GM21360 (cell line): ENCODE data around the gene CD28.

ENCODE experiments used
- ATAC-seq: cut with Tn5 transposase; IDR thresholded peaks from one replicate; pipeline ENCODE4 v1.9.1; 2021; ENCODE audit warnings: mild to moderate bottlenecking, moderate library complexity; ENCODE audit not compliant: unreplicated experiment

CD28 gene

DNA sequence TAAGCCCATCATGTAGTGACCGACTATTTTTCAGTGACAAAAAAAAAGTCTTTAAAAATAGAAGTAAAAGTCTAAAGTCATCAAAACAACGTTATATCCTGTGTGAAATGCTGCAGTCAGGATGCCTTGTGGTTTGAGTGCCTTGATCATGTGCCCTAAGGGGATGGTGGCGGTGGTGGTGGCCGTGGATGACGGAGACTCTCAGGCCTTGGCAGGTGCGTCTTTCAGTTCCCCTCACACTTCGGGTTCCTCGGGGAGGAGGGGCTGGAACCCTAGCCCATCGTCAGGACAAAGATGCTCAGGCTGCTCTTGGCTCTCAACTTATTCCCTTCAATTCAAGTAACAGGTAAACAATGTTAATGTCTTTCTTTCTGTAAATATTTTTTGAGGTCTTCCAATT lies at the start of gene CD28:
Gene CD28, plus strand, starts transcription at position 237 of the 400 bp plus-strand sequence. Its CDS starts 58 bp downstream, at position 295.
- ATAC-seq = peak; percentile 99

DNA sequence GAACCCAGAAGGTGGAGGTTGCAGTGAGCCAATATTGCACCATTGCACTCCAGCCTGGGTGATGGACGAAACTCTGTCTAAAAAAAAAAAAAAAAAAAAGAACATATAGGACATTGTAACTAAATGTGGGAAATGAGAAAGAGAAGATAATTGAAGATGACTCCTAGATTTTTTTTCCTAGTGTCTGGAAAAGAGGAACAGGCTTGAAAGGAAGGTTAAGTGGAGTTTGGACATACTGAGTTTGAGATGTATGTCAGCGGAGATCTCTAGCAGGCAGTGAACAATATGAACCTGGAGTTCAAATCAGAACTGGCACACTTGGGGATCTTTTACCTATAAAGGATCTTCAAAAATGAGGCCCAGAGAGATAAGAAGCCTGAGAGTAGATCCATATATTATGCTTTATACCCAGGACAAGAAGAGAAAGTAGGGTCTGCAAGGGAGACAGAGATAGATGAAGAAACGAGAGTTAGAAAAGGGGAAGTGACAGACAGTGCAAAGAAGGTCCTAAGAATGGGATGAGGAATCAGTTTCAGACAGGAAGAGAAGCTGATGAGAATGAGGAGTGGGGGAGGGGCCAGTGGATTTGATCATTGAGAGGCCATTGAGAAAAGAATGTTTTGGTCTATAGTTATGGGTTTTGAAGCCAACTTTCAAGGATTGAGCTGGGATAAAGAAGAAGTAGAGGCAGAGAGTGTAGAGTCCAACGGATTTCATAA lies 46.9 kb upstream of the CD28 start:
- ATAC-seq = peak; percentile 79

DNA sequence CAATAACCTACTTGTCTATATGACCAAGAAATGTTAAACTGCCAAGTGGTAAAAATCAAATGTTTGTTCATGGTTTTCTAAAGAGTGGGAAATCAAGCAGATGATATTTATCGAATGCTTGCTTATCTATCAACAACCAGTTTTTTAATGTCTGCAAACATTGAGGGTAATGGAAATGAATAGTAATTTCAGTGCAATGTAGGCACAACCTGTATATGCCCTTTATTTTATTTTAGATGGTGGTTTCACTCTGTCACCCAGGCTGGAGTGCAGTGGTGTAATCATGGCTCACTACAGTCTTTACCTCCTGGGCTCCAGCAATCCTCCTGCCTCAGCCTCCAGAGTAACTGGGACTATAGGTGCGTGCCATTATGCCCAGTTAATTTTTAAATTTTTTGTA lies 46.0 kb upstream of the CD28 start:
- no peak for ATAC-seq

DNA sequence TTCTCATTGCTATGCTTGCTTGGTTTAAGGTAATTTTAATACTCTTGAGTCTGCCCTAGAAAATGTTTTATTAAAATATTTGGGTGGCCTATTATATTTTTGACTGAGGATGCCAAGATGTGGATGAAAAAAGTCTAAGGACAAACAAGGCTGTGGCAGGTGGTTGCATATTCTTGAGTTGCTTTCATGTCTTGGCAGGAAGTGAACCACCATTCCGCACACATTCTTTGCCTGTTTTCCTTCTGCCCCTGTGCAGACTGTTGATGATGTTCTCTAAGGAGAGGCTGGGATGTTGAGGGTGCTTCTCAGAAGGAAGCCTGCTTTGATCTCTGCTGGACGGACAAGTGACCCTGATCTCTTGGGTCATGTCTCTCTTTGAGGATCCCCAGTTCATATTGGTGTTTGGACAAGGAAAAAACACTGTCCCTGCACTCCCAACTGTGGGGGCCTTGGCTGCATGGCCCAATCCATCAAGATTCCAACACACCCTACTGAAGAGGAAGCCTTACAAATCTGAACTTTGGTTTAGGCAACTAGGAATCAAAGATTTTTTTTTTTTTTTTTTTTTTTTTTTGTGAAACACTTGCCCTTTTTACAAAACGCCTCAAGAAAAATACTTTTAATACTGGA lies 45.0 kb upstream of the CD28 start:
- no peak for ATAC-seq

DNA sequence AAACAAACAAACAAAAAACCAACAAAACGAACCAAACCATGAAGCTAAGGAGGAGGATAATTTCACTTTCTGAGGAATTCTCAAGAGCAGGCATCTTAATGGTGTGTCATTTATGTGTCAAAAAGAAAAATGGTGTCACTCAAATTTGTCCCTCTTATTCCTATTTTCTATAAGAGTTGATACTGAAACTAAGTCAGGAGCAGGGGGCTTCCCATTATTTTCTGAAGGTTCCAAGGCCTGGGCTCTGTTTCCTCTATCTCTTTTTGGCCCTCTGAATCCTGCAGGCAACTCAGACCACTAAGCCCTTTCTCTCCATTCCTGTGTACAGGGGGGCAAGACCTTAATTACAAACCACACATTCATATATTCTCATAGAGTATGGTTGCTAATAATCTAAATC lies 44.0 kb upstream of the CD28 start:
- no peak for ATAC-seq

DNA sequence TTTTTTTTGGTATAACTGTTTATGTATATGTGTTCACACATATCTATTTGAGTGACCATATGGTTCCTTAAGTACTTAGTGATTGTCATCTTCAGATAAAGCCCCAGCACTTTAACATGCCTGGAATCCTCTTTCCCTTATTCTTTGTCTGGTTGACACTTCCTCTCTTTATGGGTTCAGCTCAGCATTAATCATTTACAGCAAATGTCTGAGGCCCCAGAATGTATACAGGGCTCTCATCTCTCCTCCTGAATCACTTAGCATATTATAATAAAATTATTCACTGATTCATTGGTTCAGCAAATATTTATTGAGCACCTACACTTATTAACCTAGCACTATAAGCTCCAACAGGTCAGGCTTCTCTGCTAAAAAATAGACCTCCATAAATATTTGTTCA lies 43.5 kb upstream of the CD28 start:
- no peak for ATAC-seq

DNA sequence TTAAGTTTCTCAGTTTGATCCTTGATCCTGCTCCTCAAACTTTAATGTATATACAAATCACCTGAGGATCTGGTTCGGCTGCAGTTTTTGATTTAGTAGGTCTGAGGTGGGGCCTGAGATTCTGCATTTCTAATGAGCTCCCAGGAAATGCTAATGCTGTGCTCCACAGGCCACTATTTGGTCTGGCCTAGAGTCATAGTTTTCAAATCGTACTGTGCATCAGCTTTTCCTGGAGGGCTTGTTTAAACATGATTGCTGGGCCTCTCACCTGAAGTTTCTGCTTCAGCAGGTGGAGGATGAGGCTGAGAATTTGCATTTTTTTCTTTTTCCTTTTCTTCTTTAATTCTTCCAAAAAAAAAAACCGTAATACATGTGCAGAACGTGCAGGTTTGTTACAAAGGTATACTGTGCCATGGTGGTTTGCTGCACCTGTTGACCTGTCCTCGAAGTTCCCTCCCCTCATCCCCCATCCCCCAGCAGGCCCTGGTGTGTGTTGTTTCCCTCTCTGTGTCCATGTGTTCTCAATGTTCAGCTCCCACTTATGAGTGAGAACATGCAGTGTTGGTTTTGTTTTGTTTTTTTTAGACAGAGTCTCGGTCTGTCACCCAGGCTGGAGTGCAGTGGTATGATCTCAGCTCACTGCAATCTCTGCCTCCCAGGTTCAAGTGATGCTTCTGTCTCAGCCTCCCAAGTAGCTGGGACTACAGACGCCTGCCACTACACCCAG lies 42.2 kb upstream of the CD28 start:
- ATAC-seq = no peak

DNA sequence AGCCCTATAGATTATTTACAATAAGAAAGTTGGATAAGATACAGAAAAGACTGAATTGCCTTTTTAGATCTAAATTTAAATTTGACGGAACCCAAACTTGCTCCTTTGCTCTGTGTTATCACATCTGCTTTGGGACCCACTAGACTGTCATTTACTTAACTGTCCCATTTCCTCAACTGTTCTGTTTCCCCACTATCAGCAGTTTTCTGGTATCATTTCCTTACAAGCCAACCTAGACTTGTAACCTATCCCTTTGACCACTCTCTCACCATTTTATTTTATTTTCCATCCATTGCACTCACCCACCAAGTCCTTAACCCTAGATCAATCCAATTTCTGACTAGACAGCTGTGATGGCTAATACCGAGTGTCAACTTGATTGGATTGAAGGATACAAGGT lies 38.6 kb upstream of the CD28 start:
- ATAC-seq = no peak

DNA sequence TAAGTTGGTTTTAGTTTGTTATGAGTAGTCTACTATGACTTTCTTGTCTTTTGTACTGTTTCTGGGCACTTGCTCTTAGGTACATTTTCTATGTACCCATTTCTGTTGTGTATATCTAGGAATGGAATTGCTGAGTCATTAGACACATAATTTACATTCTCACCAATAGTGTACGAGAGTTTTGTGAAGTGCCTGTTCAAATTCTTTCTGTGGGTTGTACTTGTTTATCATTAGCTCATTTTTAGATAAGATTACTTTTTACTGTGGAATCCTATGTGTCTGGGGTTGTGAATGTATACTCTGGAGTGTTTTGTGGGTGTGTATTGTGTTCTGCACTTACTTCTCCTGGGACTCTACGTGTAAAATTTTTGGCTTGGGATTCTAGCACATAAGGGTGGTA lies 36.6 kb upstream of the CD28 start:
- ATAC-seq = no peak

DNA sequence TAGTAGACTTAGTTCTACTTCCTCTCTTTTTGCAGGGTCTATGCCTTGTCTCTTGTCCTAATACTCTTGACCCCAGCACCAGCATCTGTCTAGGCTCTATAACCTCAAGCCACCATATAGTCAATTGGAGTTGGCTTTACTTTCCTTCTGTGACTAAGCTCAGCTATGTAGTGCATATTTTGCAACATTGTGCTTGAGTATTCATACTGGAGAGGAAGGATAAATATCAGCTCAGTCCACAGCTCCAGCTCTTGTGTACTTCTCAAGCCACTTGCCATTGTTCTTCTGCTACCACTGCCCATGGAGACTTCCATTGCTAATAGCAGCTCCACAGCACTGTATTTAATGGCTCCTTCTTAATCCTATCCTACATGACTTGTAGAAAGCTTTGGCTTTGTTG lies 35.5 kb upstream of the CD28 start:
- no peak for ATAC-seq

DNA sequence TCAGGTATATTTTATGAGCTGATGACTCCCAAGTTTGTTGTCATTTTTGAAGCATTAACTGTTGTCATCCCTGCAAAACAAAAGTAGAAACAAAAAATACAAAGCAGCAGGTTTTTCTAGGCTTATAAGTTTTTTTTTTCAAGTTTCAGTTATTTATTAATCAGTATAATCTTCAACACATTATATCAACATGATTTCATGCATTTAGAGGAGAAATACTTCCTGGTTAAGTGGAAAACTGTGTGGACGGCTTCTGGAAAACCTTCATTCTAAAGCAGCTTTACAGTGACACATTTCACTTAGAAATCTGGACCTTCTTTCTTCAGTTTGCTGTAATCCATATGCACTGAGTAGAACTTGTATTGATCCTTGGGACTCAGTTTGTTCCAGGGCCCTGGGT lies 34.6 kb upstream of the CD28 start:
- ATAC-seq = no peak

DNA sequence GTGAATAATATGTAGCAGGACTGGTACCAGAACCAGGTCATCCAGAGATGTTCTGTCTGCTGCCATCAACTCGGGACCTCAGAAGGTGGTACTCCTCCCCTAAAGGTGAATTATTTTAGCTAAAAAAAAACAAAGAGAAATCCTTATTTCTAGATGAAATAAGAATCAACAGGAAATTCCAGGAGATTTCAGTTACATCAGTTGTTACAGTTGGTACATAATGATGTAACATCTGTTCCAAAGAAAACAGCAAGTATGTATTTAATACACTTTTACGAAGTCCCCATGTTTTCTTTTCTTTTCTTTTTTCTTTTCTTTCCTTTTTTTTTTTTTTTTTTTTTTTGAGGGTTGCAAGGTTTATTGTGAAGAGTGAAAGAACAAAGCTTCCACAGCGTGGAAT lies 33.6 kb upstream of the CD28 start:
- no peak for ATAC-seq

DNA sequence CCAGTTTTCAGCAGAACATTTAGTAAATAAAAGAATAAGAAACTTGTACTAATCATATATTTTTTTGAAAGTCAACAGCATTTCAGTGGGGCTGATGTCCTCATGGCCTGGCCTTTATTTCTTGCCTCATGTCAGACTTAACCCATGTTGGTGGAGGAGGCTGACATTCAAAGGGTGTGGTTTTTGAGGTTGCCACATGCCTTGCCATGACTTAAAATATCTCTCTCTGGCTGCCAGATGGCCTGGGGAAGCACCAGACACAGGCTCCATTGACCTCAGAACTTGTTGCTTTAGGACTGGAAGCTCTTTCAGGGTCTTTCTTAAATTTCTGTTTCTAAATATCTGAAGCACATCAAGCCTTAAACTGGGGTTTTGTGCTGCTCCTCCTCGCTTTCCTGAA lies 32.5 kb upstream of the CD28 start:
- ATAC-seq = peak; percentile 92

DNA sequence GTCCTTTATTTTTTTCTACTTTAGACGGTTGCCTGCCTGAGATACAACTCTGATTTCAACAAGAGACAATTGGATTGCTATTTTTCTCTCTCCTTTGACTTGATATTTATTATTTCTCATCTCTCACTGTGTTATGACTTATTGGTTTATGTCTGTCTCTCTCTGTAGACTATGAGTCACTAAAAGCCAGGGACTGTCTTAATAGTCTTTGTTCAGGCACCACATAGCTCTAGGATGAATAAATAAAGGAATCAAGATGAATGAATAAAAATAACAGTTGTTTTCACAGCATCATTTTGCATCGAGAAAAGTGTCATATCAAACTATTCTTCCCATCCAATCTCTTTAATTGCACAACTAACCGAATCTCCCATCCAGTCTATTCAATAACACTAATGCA lies 31.4 kb upstream of the CD28 start:
- no peak for ATAC-seq

DNA sequence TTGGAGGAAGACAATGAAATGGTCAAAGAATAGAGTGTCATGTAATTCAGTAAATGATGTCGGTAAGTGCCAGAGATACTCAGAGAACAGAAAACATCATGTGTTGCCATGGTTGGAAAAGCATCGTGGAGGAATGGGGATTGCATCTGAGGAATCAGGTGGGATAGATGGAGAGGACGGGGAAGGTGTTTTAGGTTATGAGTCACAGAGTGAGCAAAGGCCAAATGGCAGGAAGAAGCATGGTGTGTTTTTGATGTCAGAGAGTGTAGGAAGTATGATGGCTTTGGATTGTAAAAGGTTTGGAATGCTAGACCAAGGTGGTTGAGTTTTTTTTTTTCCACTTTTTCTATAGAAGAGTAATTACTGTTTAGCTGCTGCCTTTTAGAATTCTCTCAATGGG lies 27.5 kb upstream of the CD28 start:
- no peak for ATAC-seq

DNA sequence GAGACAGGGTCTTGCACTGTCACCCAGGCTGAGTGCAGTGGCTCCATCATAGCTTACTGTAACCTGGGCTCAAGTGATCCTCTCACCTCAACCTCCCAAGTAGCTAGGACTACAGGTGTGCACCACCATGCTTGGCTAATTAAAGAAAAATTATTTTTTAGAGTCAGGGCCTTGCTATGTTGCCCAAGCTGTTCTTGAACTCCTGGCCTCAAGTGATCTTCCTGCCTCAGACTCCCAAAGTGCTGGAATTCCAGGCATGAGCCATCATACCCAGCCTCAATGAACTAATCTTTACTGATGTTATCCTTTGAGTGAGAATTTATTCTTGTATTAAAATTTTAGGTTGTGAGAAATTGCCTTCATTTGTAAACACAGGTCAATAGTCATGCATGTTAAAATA lies 27.0 kb upstream of the CD28 start:
- no peak for ATAC-seq

DNA sequence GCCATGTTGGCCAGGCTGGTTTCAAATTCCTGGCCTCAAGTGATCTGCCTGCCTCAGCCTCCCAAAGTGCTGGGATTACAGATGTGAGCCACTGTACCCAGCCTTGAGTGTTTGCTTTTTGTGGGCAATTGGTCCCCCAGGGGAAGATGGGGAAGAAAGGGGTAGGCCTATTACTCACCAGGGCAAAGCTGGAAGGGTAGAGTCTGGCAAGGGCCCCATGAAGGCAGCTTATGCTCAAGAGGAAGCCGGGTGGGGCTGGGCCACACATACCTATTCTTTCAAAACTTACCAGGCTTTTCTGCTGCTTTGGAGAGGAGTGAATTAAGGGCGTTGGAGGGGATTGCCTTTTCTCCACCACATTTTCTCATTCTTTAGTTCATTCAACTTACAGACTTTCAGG lies 24.5 kb upstream of the CD28 start:
- ATAC-seq = no peak

DNA sequence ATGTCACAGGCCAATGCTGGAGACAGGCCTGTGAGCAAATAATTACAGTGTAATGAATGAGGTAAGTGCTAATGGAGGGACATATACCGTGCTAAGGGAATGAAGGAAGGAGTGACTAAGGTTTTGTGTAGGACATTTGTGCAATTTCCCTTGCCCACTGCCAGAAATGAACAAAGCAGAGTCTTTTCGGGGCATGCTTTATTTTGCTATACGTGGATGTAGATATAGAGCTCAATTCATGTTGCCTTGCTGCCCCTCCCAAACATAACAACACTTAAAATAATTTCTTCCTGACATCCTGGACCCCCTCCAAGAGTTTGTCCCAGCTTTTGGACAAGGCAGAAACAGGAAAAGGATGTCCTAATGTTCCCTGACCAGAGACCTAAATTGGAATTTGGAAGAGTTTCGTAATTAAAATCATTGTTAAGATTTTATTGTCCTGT lies 23.7 kb upstream of the CD28 start:
- no peak for ATAC-seq

DNA sequence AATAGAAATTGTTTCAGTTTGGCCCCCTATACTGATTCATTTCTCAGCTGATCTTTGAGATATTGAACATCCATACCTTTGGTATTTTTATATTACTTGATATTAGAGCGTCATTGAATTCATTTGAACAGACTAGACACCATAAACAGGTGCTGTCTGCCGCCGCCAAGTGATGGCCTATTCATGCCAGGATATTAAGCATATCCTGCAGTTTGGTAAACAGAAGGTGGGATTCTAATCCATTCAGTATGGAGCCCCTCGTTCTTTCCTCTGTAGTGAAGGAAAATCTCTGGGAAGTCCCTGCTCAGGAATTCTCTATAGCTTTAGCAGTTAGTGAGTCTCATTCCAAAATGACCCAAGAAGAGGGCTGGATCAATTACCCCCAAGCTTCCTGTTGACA lies 23.0 kb upstream of the CD28 start:
- no peak for ATAC-seq

DNA sequence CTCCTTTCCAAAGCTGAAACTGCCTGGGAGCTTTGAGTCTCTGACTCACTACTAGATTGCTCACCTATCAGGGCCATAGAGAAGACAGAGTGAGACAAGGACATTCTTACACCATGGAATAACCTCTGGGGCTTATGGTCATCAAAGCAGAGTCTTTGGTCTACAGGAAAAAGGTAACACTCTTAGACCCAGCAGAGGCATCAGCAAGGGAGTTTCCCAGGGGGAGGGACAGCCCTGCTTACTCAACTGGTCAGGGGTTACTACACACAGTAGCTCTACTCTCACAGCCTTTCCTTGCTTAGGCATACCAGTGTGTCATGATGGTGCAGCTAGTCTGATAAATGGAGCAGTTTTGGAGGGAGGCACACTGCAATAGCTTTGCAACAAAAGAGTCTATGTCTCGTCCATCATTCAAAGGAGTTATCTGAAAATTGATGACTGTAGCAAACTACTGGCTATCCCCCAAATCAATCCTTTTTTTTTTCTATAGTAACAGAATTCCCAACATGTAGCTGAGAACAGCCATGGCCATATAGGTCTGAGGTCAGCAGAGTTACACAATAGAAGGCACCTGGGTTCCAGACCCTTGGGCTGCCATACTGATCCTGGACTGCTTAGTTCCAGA lies 22.4 kb upstream of the CD28 start:
- ATAC-seq = peak; percentile 83

DNA sequence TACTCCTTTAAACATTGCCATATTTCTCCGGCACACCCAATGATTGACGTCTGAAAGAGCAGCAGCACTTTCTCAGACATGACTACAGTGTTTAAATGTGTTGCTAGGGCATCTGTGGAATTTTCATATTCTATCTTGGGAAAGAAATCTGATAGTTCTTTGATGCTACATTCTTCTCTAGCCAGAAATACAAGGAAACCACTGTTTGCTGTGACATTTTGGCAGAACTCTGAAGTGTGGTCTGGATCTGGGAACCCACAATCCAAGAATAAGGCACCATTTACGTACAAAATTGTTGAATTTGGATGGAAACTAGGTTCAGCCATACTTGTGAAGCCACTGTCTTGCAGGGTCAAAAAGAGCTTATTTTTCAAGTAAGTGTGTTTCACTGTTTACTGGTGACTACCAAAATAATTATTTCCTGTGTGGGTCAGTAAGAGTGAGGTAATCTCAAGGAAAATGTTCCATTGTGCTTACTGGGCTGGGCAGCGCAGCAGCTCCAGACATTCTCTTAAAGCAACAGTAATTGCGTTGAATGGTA lies 21.3 kb upstream of the CD28 start:
- ATAC-seq = no peak
